MCF 10A (cell line): ENCODE data around the gene STEAP3. TPM values are rescaled to one million over a fixed set of nuclear protein-coding genes. Genes with fewer than 3 reads are reported as not detected.

ENCODE experiments used
- BruUV-seq: library from RNA; stranded (reverse); fragments of 400-500 nt; replicated peaks from 2 replicates; lab custom pipeline; 2021; lab: Mats Ljungman, UMichigan
- CTCF ChIA-PET: fragments of 300-600 bp; sonication (Branson Sonifier 250); formaldehyde crosslinking; extraction: SDS; loops from one replicate; lab custom pipeline; 2021; ENCODE audit warnings: antibody characterized with exemption, inconsistent platforms; lab: Yijun Ruan, JAX
- POLR2A ChIA-PET: fragments of 300-600, 350-650 bp; sonication (Branson Sonifier 250); formaldehyde crosslinking; extraction: SDS; loops from one replicate; lab custom pipeline; 2020; ENCODE audit warnings: antibody characterized with exemption, inconsistent platforms; lab: Yijun Ruan, JAX
- DNase-seq: peaks from one replicate; pipeline ENCODE4 v3.0.0-alpha.2; 2018; ENCODE audit not compliant: unreplicated experiment
- H3K27ac Mint-ChIP-seq: one replicate; pipeline ENCODE4 v1.8.0; 2022; ENCODE audit warnings: mild to moderate bottlenecking, low read depth, mixed read lengths; ENCODE audit not compliant: unreplicated experiment
- H3K27me3 Mint-ChIP-seq: one replicate; pipeline ENCODE4 v1.8.0; 2022; ENCODE audit warnings: mixed read lengths; ENCODE audit not compliant: insufficient read depth, unreplicated experiment
- H3K36me3 Mint-ChIP-seq: one replicate; pipeline ENCODE4 v1.8.0; 2022; ENCODE audit warnings: mild to moderate bottlenecking, moderate library complexity, mixed read lengths; ENCODE audit not compliant: insufficient read depth, unreplicated experiment
- H3K4me1 Mint-ChIP-seq: one replicate; pipeline ENCODE4 v1.8.0; 2022; ENCODE audit warnings: mixed read lengths; ENCODE audit not compliant: insufficient read depth, unreplicated experiment
- H3K4me3 Mint-ChIP-seq: one replicate; pipeline ENCODE4 v1.8.0; 2022; ENCODE audit warnings: mild to moderate bottlenecking, moderate library complexity, mixed read lengths; ENCODE audit not compliant: unreplicated experiment
- H3K9me3 Mint-ChIP-seq: one replicate; pipeline ENCODE4 v1.8.0; 2022; ENCODE audit warnings: mixed read lengths; ENCODE audit not compliant: unreplicated experiment
- intact Hi-C: fragments of 100-400 bp; cut with micrococcal nuclease; formaldehyde crosslinking; loops from 2 replicates; pipeline ENCODE4 v1.14.1; 2022
- total RNA-seq: library from RNA; stranded (reverse); gene quantifications from 2 replicates; pipeline ENCODE4 v1.2.3, GENCODE V29; 2022
- TF ChIP-seq, protein P1 (sequence below): fragments of 200-600 bp; IDR thresholded peaks from one replicate; pipeline ENCODE4 v1.8.0; 2022; ENCODE audit warnings: antibody characterized with exemption, mild to moderate bottlenecking; ENCODE audit not compliant: unreplicated experiment

Gene STEAP3
- total RNA-seq, 1 experiment from 2014 or later: 25.0 TPM

DNA sequence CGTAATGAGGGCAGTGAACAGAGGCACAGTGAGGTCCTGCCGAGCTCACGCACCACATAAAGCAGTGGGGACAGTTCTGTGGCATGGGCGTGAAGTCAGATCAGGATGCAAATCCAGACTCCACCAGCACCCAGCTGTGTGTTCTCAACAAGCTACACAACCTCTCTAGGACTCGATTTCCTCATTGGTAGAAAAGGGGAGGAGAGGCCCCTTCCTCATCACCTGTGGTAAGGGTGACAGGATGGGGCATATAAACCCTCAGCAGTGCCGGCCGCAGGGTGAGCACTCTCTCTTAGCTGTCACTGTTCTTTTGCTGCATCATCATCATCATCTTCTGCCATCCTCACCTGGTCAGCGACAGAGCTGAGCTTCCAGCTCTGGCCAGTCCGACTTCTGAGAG, 88.2 kb downstream of the STEAP3 start:
- no peaks in the 10 kb centered on the region for H3K36me3 Mint-ChIP-seq
- CTCF ChIA-PET: interaction anchor here (0.6 to 2.7 kb wide), 8 partner anchors 11 to 430 kb away, joined by 3 to 17 read pairs (median 3); no protein-coding TSS in a partner anchor
- no peaks in the 10 kb centered on the region for H3K4me1 Mint-ChIP-seq
- no peak overlapping the region for H3K27ac Mint-ChIP-seq
- no TSS peak for BruUV-seq
- DNase-seq: no peak
- peaks cover 4% of the 10 kb centered on the region for H3K9me3 Mint-ChIP-seq
- POLR2A ChIA-PET: no interaction called here
- H3K27me3 Mint-ChIP-seq: no peaks in the 10 kb centered on the region
- intact Hi-C loops: no loop called here
- TF ChIP-seq, protein P1, sequence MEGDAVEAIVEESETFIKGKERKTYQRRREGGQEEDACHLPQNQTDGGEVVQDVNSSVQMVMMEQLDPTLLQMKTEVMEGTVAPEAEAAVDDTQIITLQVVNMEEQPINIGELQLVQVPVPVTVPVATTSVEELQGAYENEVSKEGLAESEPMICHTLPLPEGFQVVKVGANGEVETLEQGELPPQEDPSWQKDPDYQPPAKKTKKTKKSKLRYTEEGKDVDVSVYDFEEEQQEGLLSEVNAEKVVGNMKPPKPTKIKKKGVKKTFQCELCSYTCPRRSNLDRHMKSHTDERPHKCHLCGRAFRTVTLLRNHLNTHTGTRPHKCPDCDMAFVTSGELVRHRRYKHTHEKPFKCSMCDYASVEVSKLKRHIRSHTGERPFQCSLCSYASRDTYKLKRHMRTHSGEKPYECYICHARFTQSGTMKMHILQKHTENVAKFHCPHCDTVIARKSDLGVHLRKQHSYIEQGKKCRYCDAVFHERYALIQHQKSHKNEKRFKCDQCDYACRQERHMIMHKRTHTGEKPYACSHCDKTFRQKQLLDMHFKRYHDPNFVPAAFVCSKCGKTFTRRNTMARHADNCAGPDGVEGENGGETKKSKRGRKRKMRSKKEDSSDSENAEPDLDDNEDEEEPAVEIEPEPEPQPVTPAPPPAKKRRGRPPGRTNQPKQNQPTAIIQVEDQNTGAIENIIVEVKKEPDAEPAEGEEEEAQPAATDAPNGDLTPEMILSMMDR: no peak
- no peak overlapping the region for H3K4me3 Mint-ChIP-seq

Other genes with a start within 250 kb of the STEAP3 start
- gene C1QL2, start 65.1 kb upstream of the STEAP3 start, total RNA-seq: not detected in 2 replicates
- 9.7 and 9.8 TPM in 2 replicates for gene C2orf76, start 143.0 kb downstream of the STEAP3 start, total RNA-seq
- gene DBI, start 143.1 kb downstream of the STEAP3 start, total RNA-seq: 76.8 and 104 TPM in 2 replicates
- 0.17 TPM in 1 of 2 replicates, not detected in the other for gene TMEM37, start 208.0 kb downstream of the STEAP3 start, total RNA-seq